SK-N-SH (cell line): ENCODE results near the gene INPPL1. TPM values are rescaled to one million over a fixed set of nuclear protein-coding genes. Genes with fewer than 3 reads are reported as not detected.

Experiments used
- CTCF ChIA-PET: fragments of 300-600, 350-600 bp; formaldehyde crosslinking; extraction: SDS; loops from one replicate; lab custom pipeline; 2021; lab: Yijun Ruan, JAX
- POLR2A ChIA-PET: fragments of 350-600 bp; sonication (Branson Sonifier 250); formaldehyde crosslinking; extraction: SDS; loops from one replicate; lab custom pipeline; 2020; ENCODE audit warnings: antibody characterized with exemption, inconsistent platforms; lab: Yijun Ruan, JAX
- DNase-seq: peaks from one replicate; pipeline ENCODE4 v3.0.0; 2012
- H2AFZ ChIP-seq: fragments of 200-600 bp; sonication (generic); 2 replicates; pipeline ENCODE4 v1.8.1; 2016; ENCODE audit warnings: antibody characterized with exemption, mild to moderate bottlenecking, low read depth
- H3F3A ChIP-seq: fragments of 200-600 bp; sonication (generic); replicated peaks from 2 replicates; pipeline ENCODE3; 2016; ENCODE audit warnings: antibody characterized with exemption, mild to moderate bottlenecking; ENCODE audit not compliant: insufficient read depth
- H3K27ac ChIP-seq, 2 experiments: fragments of 200-500 bp in 1 of 2; fragments of 200-600 bp in 1 of 2; sonication (Bioruptor generic) in 1 of 2; sonication (generic), shearing (Covaris generic) in 1 of 2; 2 replicates each; pipeline versions ENCODE4 v1.5.1 to v1.6.1; 2014 to 2016; ENCODE audit warnings: low read depth in 2 of 2, inconsistent platforms in 1 of 2, low read length in 1 of 2, mild to moderate bottlenecking in 1 of 2, mixed read lengths in 1 of 2
- H3K27me3 ChIP-seq: fragments of 200-600 bp; sonication (generic), shearing (Covaris generic); 2 replicates; pipeline ENCODE4 v1.6.1; 2016; ENCODE audit warnings: mixed run types; ENCODE audit not compliant: insufficient read depth
- H3K36me3 ChIP-seq, 2 experiments: fragments of 200-500 bp in 1 of 2; fragments of 200-600 bp in 1 of 2; sonication (Bioruptor generic) in 1 of 2; sonication (generic) in 1 of 2; replicated peaks in 1 of 2; 2 replicates each; pipeline versions ENCODE3 to v1.5.1; 2014 to 2016; ENCODE audit warnings: low read length in 1 of 2, mild to moderate bottlenecking in 1 of 2; ENCODE audit not compliant: insufficient read depth in 2 of 2, control insufficient read depth in 1 of 2
- H3K4me1 ChIP-seq, 2 experiments: fragments of 200-500 bp in 1 of 2; fragments of 200-600 bp in 1 of 2; sonication (Bioruptor generic) in 1 of 2; sonication (generic), shearing (Covaris generic) in 1 of 2; 2 replicates each; pipeline versions ENCODE4 v1.5.1 to v1.6.1; 2014 to 2016; ENCODE audit warnings: low read depth in 1 of 2, low read length in 1 of 2, mixed run types in 1 of 2; ENCODE audit not compliant: insufficient read depth in 2 of 2, control insufficient read depth in 1 of 2
- H3K4me2 ChIP-seq: fragments of 200-600 bp; sonication (generic), shearing (Covaris generic); 2 replicates; pipeline ENCODE4 v1.6.1; 2017; ENCODE audit warnings: mixed run types
- H3K4me3 ChIP-seq, 2 experiments: fragments of 200-500 bp in 1 of 2; fragments of 200-600 bp in 1 of 2; sonication (Bioruptor generic) in 1 of 2; sonication (generic), shearing (Covaris generic) in 1 of 2; 2 replicates each; pipeline versions ENCODE4 v1.5.1 to v1.8.1; 2014 to 2016; ENCODE audit warnings: low read depth in 2 of 2, inconsistent platforms in 1 of 2, low read length in 1 of 2, mild to moderate bottlenecking in 1 of 2, mixed read lengths in 1 of 2, moderate library complexity in 1 of 2
- H3K79me2 ChIP-seq: fragments of 200-600 bp; sonication (generic); 2 replicates; pipeline ENCODE4 v1.8.1; 2017; ENCODE audit warnings: mild to moderate bottlenecking; ENCODE audit not compliant: insufficient read depth
- H3K9ac ChIP-seq: fragments of 200-600 bp; sonication (generic); 2 replicates; pipeline ENCODE4 v1.6.1; 2017; ENCODE audit warnings: mixed run types
- H3K9me2 ChIP-seq: fragments of 200-600 bp; sonication (generic); 2 replicates; pipeline ENCODE4 v1.6.1; 2017; ENCODE audit warnings: mixed run types
- H3K9me3 ChIP-seq: fragments of 200-600 bp; sonication (generic); 2 replicates; pipeline ENCODE4 v1.6.1; 2017; ENCODE audit warnings: mixed run types, mild to moderate bottlenecking, moderate library complexity
- H4K20me1 ChIP-seq: fragments of 200-600 bp; sonication (generic); 2 replicates; pipeline ENCODE4 v1.6.1; 2017; ENCODE audit warnings: mild to moderate bottlenecking, mixed run types; ENCODE audit not compliant: insufficient read depth
- CHD2 ChIP-seq: fragments of 150-350 bp; IDR thresholded peaks from 2 replicates; pipeline ENCODE4 v1.6.1; 2018; ENCODE audit warnings: low read length; ENCODE audit not compliant: partially characterized antibody
- ELF1 ChIP-seq: IDR thresholded peaks from 2 replicates; pipeline ENCODE4 v1.4.0; 2012
- FOXJ3 ChIP-seq: sonication (generic); formaldehyde crosslinking; IDR thresholded peaks from 2 replicates; pipeline ENCODE4 v1.5.1; 2020; ENCODE audit warnings: mild to moderate bottlenecking, missing genetic modification reagents
- JUND ChIP-seq: IDR thresholded peaks from 2 replicates; pipeline ENCODE4 v1.4.0; 2012
- MAX ChIP-seq: IDR thresholded peaks from 2 replicates; pipeline ENCODE4 v1.4.0; 2012; ENCODE audit warnings: low read depth
- NFIC ChIP-seq: IDR thresholded peaks from 2 replicates; pipeline ENCODE4 v1.4.0; 2012; ENCODE audit warnings: borderline replicate concordance
- PBX3 ChIP-seq: IDR thresholded peaks from 2 replicates; pipeline ENCODE4; 2012
- RFX5 ChIP-seq: IDR thresholded peaks from 2 replicates; pipeline ENCODE4 v1.6.1; 2012; ENCODE audit warnings: mild to moderate bottlenecking, improper control_type of control experiment, low read length
- SIN3A ChIP-seq: IDR thresholded peaks from 2 replicates; pipeline ENCODE4 v1.6.1; 2012; ENCODE audit warnings: low read depth, mild to moderate bottlenecking, low read length, moderate library complexity, borderline replicate concordance
- TAF1 ChIP-seq: IDR thresholded peaks from 2 replicates; pipeline ENCODE4 v1.6.1; 2012; ENCODE audit warnings: low read depth, mild to moderate bottlenecking, low read length, moderate library complexity, borderline replicate concordance
- USF2 ChIP-seq: fragments of 150-350 bp; IDR thresholded peaks from 2 replicates; pipeline ENCODE4 v1.6.1; 2017; ENCODE audit warnings: antibody characterized with exemption, low read length, low read depth, borderline replicate concordance
- ZBTB33 ChIP-seq: IDR thresholded peaks from 2 replicates; pipeline ENCODE4 v1.4.0; 2012; ENCODE audit warnings: low read depth, borderline replicate concordance
- WGBS: methylation state at CpG from one replicate; pipeline ENCODE4 v1.1.6; 2017; ENCODE audit warnings: low lambda C conversion rate; 5-methylcytosine and 5-hydroxymethylcytosine counted together
- polyA plus RNA-seq, 3 experiments: library from polyadenylated mRNA; depleted of rRNA; stranded (reverse); fragments of >200 nt; gene quantifications; 2 replicates each; pipeline ENCODE4 v1.2.3, GENCODE V29; 2012

Gene INPPL1
- polyA plus RNA-seq, 1 of the 3 experiments (the other 2 are of a cell fraction): 123 TPM

- Histone ChIP-seq H3K4me2 (peak overlapping the region; percentile 100), H3K27ac (peak overlapping the region in 1 of 2 experiments; percentile 90; a peak in 3 of 4 replicates), H3K79me2 (peaks cover 56% of the 10 kb centered on the region), H3K9ac (peak overlapping the region; percentile 98), H3F3A (peaks cover 3% of the 10 kb centered on the region), H3K4me3 (peak overlapping the region; percentile 96 to 100), H3K36me3 (peaks cover 37 to 41% of the 10 kb centered on the region in 2 experiments), H4K20me1 (peaks cover 49% of the 10 kb centered on the region), H3K9me2 (no peaks in the 10 kb centered on the region), H3K9me3 (no peaks in the 10 kb centered on the region), H3K4me1 (peaks cover 5 to 34% of the 10 kb centered on the region in 2 experiments; a peak in 3 of 4 replicates), H3K27me3 (no peaks in the 10 kb centered on the region), H2AFZ (no peak overlapping the region)
- CTCF ChIA-PET: interaction anchor here (1.1 to 9.1 kb wide), 7 partner anchors 11 to 248 kb away, joined by 3 to 73 read pairs (median 5); partner anchors contain the start of gene CLPB
- TF ChIP-seq RFX5: no peak
- TF ChIP-seq JUND: no peak
- no peak for TF ChIP-seq NFIC
- TF ChIP-seq FOXJ3 (CRISPR knock-in tag): no peak
- TF ChIP-seq PBX3: no peak
- TF ChIP-seq ZBTB33: no peak
- no peak for TF ChIP-seq USF2
- no peak for TF ChIP-seq CHD2
- no peak for TF ChIP-seq ELF1
- no peak for TF ChIP-seq TAF1
- no peak for TF ChIP-seq SIN3A
- no peak for TF ChIP-seq MAX
- POLR2A ChIA-PET: interaction anchor here (1.2 to 8.7 kb wide), 4 partner anchors 11 to 205 kb away, joined by 3 to 131 read pairs (median 5); partner anchors contain the start of gene PHOX2A
- WGBS: 15% methylated on average over 11 of the region's 11 CpGs
- peak; percentile 42 for DNase-seq
Measured at GRCh38 chr11:72225411-72225951, 914 bp downstream of the INPPL1 start.
